ENCODE measurements around the gene MRM3. TPM values are rescaled to one million over a fixed set of nuclear protein-coding genes. Genes with fewer than 3 reads are reported as not detected.

The MRM3 gene
- total RNA-seq = 20.9 and 22.9 TPM in 2 replicates

GRCh38 chr17:781805-782731, at the start of gene MRM3, which contains the start of gene GLOD4:
Gene MRM3 (plus strand): TSS chr17:782353. CDS start chr17:782379, 26 bp downstream.
Gene GLOD4 (minus strand): TSS chr17:782280. CDS start chr17:782255, 25 bp downstream.

GRCh38 chr17:752002-752619, 30.0 kb upstream of the MRM3 start, which contains the start of gene GEMIN4:
Gene GEMIN4 (minus strand): TSS chr17:752264. CDS start chr17:752142, 122 bp downstream.

Other genes starting within 250 kb of the MRM3 start
- 24.9 and 26.1 TPM in 2 replicates for gene VPS53, start 67.5 kb upstream of the MRM3 start, total RNA-seq
- 23.3 and 34.3 TPM in 2 replicates for gene TLCD3A, start 49.8 kb upstream of the MRM3 start, total RNA-seq
- gene GEMIN4, start 30.1 kb upstream of the MRM3 start, total RNA-seq = 19.1 and 21.9 TPM in 2 replicates
- 55.2 and 65.7 TPM in 2 replicates for gene GLOD4, start 73 bp upstream of the MRM3 start, total RNA-seq
- 61.4 and 94.7 TPM in 2 replicates for gene NXN, start 197.4 kb downstream of the MRM3 start, total RNA-seq
- 20.9 and 23.1 TPM in 2 replicates for gene TIMM22, start 214.8 kb downstream of the MRM3 start, total RNA-seq

Data from vein endothelial cell (primary cell).